Naive thymus-derived CD4-positive, alpha-beta T cell (primary cell): ENCODE data around the gene ABCG4. TPM values are rescaled to one million over a fixed set of nuclear protein-coding genes. Genes with fewer than 3 reads are reported as not detected.

ENCODE experiments used
- ATAC-seq: fragments of 150-1000 bp; cut with Tn5 transposase; 2 replicates; pipeline ENCODE4 v1.10.0; 2021; ENCODE audit warnings: mild to moderate bottlenecking, moderate library complexity
- CTCF ChIA-PET: fragments of 350-600 bp; sonication (Branson Sonifier 250); formaldehyde crosslinking; loops from one replicate; lab custom pipeline; 2021; ENCODE audit warnings: antibody characterized with exemption; lab: Charles Lee
- POLR2A ChIA-PET: fragments of 350-600 bp; sonication (Branson Sonifier 250); formaldehyde crosslinking; loops from one replicate; lab custom pipeline; 2021; ENCODE audit warnings: antibody characterized with exemption, inconsistent platforms; lab: Charles Lee
- DNase-seq, 9 donors: peaks; one replicate each; pipeline versions ENCODE4 v3.0.0 to v3.0.0-alpha.2; 2020 to 2022; ENCODE audit warnings: mixed read lengths in 1 of 9
- H3K27ac ChIP-seq: one replicate; pipeline ENCODE4 v1.7.0; 2013; ENCODE audit warnings: mild to moderate bottlenecking, low read depth, low read length, moderate library complexity
- H3K27me3 ChIP-seq, 2 donors: one replicate each; pipeline ENCODE4 v1.7.0; 2013; ENCODE audit warnings: low read length in 2 of 2, mild to moderate bottlenecking in 2 of 2, moderate library complexity in 2 of 2; ENCODE audit not compliant: control insufficient read depth in 2 of 2, insufficient read depth in 2 of 2
- H3K36me3 ChIP-seq, 3 experiments: 1 replicate in 2 of 3; 2 replicates in 1 of 3; pipeline ENCODE4 v1.7.0; 2013; ENCODE audit warnings: low read length in 3 of 3, mild to moderate bottlenecking in 3 of 3, moderate library complexity in 1 of 3; ENCODE audit not compliant: insufficient read depth in 3 of 3, control insufficient read depth in 2 of 3
- H3K4me1 ChIP-seq, 2 donors: one replicate each; pipeline ENCODE4 v1.7.0; 2013; ENCODE audit warnings: low read length in 2 of 2, mild to moderate bottlenecking in 2 of 2, moderate library complexity in 1 of 2; ENCODE audit not compliant: control insufficient read depth in 2 of 2, insufficient read depth in 2 of 2
- H3K4me3 ChIP-seq: 2 replicates; pipeline ENCODE4 v1.7.0; 2013; ENCODE audit warnings: mild to moderate bottlenecking, low read length
- H3K9me3 ChIP-seq, 3 experiments: 1 replicate in 2 of 3; 2 replicates in 1 of 3; pipeline ENCODE4 v1.7.0; 2013; ENCODE audit warnings: low read length in 3 of 3; ENCODE audit not compliant: control insufficient read depth in 2 of 3
- H3K27ac Mint-ChIP-seq, 9 donors: one replicate each; pipeline ENCODE4 v1.8.0; 2020 to 2022; ENCODE audit warnings: mixed read lengths in 9 of 9, mild to moderate bottlenecking in 8 of 9, moderate library complexity in 5 of 9, inconsistent platforms in 2 of 9
- H3K27me3 Mint-ChIP-seq, 5 donors: one replicate each; pipeline ENCODE4 v1.8.0; 2021 to 2022; ENCODE audit warnings: mixed read lengths in 5 of 5, mild to moderate bottlenecking in 1 of 5
- H3K36me3 Mint-ChIP-seq, 5 donors: one replicate each; pipeline ENCODE4 v1.8.0; 2020 to 2022; ENCODE audit warnings: mixed read lengths in 5 of 5, mild to moderate bottlenecking in 3 of 5, inconsistent platforms in 1 of 5
- H3K4me1 Mint-ChIP-seq, 7 donors: one replicate each; pipeline ENCODE4 v1.8.0; 2020 to 2022; ENCODE audit warnings: mixed read lengths in 7 of 7, mild to moderate bottlenecking in 3 of 7, inconsistent platforms in 1 of 7
- H3K4me3 Mint-ChIP-seq, 10 donors: one replicate each; pipeline ENCODE4 v1.8.0; 2020 to 2022; ENCODE audit warnings: mild to moderate bottlenecking in 10 of 10, mixed read lengths in 10 of 10, moderate library complexity in 6 of 10, inconsistent platforms in 2 of 10
- H3K9me3 Mint-ChIP-seq, 11 donors: one replicate each; pipeline ENCODE4 v1.8.0; 2020 to 2022; ENCODE audit warnings: mixed read lengths in 11 of 11, mild to moderate bottlenecking in 4 of 11, inconsistent platforms in 1 of 11, moderate library complexity in 1 of 11
- intact Hi-C, 2 donors: fragments of 100-400 bp; cut with micrococcal nuclease; formaldehyde crosslinking; loops; one replicate each; pipeline ENCODE4 v1.15.1; 2023
- polyA plus RNA-seq, 2 donors: library from polyadenylated mRNA; unstranded; fragments of 300-500 nt; fragmentation: Illumina TruSeq; gene quantifications; one replicate each; pipeline ENCODE4 v1.2.3, GENCODE V29; 2021
- total RNA-seq, 6 experiments: library from RNA in 5 of 6; stranded (reverse) in 5 of 6; gene quantifications; 1 replicate in 5 of 6; 2 replicates in 1 of 6; pipeline ENCODE4 v1.2.3 and lab custom pipeline; 2021 to 2026

ABCG4 gene
- total and polyA plus RNA-seq, 7 experiments from 2014 or later = 0.13 TPM; not detected in 6

- Mint-ChIP-seq H3K36me3 (peaks cover 5 to 22% (median 10%) of the 10 kb centered on the region in 5 donors), H3K4me3 (peak within 1 kb of the TSS; percentile 86 to 98 (median 94)), H3K27ac (peak within 1 kb of the TSS; percentile 78 to 98 (median 95)), H3K27me3 (no peaks in the 10 kb centered on the region), H3K9me3 (no peaks in the 10 kb centered on the region), H3K4me1 (peaks cover 34 to 58% (median 50%) of the 10 kb centered on the region in 7 donors)
- peaks cover 17 to 23% of the 10 kb centered on the region in 2 donors for H3K4me1 ChIP-seq
- ChIA-PET CTCF (interaction anchor here (0.7 to 2.1 kb wide), 5 partner anchors 12 to 69 kb away, joined by 3 to 9 read pairs (median 4); partner anchors contain the start of gene DPAGT1), POLR2A (interaction anchor here (0.7 to 16.1 kb wide), 14 partner anchors 8 to 186 kb away, joined by 3 to 435 read pairs (median 3); partner anchors contain the start of genes C2CD2L, DPAGT1, NLRX1 and VPS11)
- ATAC-seq = peak; percentile 99
- peak within 1 kb of the TSS; percentile 71 for H3K4me3 ChIP-seq
- peak within 1 kb of the TSS; percentile 85 for H3K27ac ChIP-seq
- H3K9me3 ChIP-seq = no peaks in the 10 kb centered on the region
- DNase-seq = peak; percentile 92 to 100 (median 98)
- intact Hi-C loops = loop anchor here (1.0 to 5.0 kb wide), 15 partner anchors 14 to 684 kb away; partner anchors contain the start of genes C2CD2L (in 2 of the 2), HYOU1 (in 2 of the 2), RPS25 (in 2 of the 2) and TRAPPC4 (in 2 of the 2)
- H3K27me3 ChIP-seq = no peaks in the 10 kb centered on the region
- peaks cover 0 to 21% (median 4%) of the 10 kb centered on the region in 3 experiments for H3K36me3 ChIP-seq
Measured at GRCh38 chr11:119121008-119121810, 27.6 kb upstream of the ABCG4 start, which contains the start of gene HINFP. TSS of gene HINFP (plus strand) at chr11:119121580. CDS start at chr11:119126945, 5,365 bp downstream.

- ChIA-PET CTCF (interaction anchor here (0.7 to 2.1 kb wide), 3 partner anchors 12 to 68 kb away, joined by 3 to 9 read pairs (median 4); partner anchors contain the start of gene DPAGT1), POLR2A (interaction anchor here (0.8 to 16.1 kb wide), 12 partner anchors 10 to 545 kb away, joined by 3 to 435 read pairs (median 3); partner anchors contain the start of genes C2CD2L, DPAGT1 and VPS11)
- H3K27me3 Mint-ChIP-seq = no peaks in the 10 kb centered on the region
- no peaks in the 10 kb centered on the region for H3K27me3 ChIP-seq
- peak overlapping the region; percentile 85 for H3K27ac ChIP-seq
- peak overlapping the region; percentile 86 to 98 (median 94) for H3K4me3 Mint-ChIP-seq
- peak overlapping the region; percentile 71 for H3K4me3 ChIP-seq
- no peaks in the 10 kb centered on the region for H3K9me3 Mint-ChIP-seq
- H3K9me3 ChIP-seq = no peaks in the 10 kb centered on the region
- ATAC-seq (peak; percentile 0), DNase-seq (no peak)
- peak overlapping the region; percentile 78 to 98 (median 95) for H3K27ac Mint-ChIP-seq
- peaks cover 0 to 21% (median 4%) of the 10 kb centered on the region in 3 experiments for H3K36me3 ChIP-seq
- H3K36me3 Mint-ChIP-seq = peaks cover 5 to 20% (median 10%) of the 10 kb centered on the region in 5 donors
- H3K4me1 ChIP-seq = peaks cover 17% of the 10 kb centered on the region in 2 donors
- peaks cover 36 to 56% (median 48%) of the 10 kb centered on the region in 7 donors for H3K4me1 Mint-ChIP-seq
- intact Hi-C loops = loop anchor here (1.0 to 5.0 kb wide), 15 partner anchors 14 to 684 kb away; partner anchors contain the start of genes C2CD2L (in 2 of the 2), HYOU1 (in 2 of the 2), RPS25 (in 2 of the 2) and TRAPPC4 (in 2 of the 2)
Measured at GRCh38 chr11:119121811-119122124, 27.1 kb upstream of the ABCG4 start.

GRCh38 chr11:119125821-119126220, 23.0 kb upstream of the ABCG4 start:
- Histone ChIP-seq H3K36me3 (peaks cover 0 to 42% (median 11%) of the 10 kb centered on the region in 3 experiments), H3K4me3 (no peak overlapping the region), H3K9me3 (no peaks in the 10 kb centered on the region), H3K27me3 (no peaks in the 10 kb centered on the region), H3K4me1 (peaks cover 9 to 12% of the 10 kb centered on the region in 2 donors), H3K27ac (no peak overlapping the region)
- Mint-ChIP-seq H3K4me3 (no peak overlapping the region), H3K27ac (peak overlapping the region in 2 of 9 donors; percentile 10 to 17), H3K4me1 (peaks cover 27 to 52% (median 44%) of the 10 kb centered on the region in 7 donors), H3K9me3 (no peaks in the 10 kb centered on the region), H3K36me3 (peaks cover 10 to 28% (median 14%) of the 10 kb centered on the region in 5 donors), H3K27me3 (no peaks in the 10 kb centered on the region)
- ATAC-seq (no peak), DNase-seq (no peak)
- intact Hi-C loops = no loop called here
- CTCF ChIA-PET = interaction anchor here (0.5 to 0.6 kb wide), 2 partner anchors 12 to 200 kb away, joined by 3 read pairs; no protein-coding TSS in a partner anchor
- POLR2A ChIA-PET = interaction anchor here (1.2 to 1.4 kb wide), 3 partner anchors 19 to 24 kb away, joined by 3 to 5 read pairs (median 3); partner anchors contain the start of gene DPAGT1

- Mint-ChIP-seq H3K4me3 (peak overlapping the region in 1 of 10 donors; percentile 28), H3K4me1 (peaks cover 23 to 45% (median 38%) of the 10 kb centered on the region in 7 donors), H3K9me3 (no peaks in the 10 kb centered on the region), H3K27me3 (no peaks in the 10 kb centered on the region), H3K36me3 (peaks cover 10 to 37% (median 14%) of the 10 kb centered on the region in 5 donors), H3K27ac (peak overlapping the region in 4 of 9 donors; percentile 11 to 64 (median 52))
- DNase-seq (no peak), ATAC-seq (no peak)
- intact Hi-C loops = no loop called here
- Histone ChIP-seq H3K4me3 (no peak overlapping the region), H3K36me3 (peaks cover 8 to 47% (median 18%) of the 10 kb centered on the region in 3 experiments), H3K9me3 (no peaks in the 10 kb centered on the region), H3K4me1 (peaks cover 8 to 11% of the 10 kb centered on the region in 2 donors), H3K27me3 (no peaks in the 10 kb centered on the region), H3K27ac (peak overlapping the region; percentile 3)
- POLR2A ChIA-PET = interaction anchor here (0.6 to 1.8 kb wide), 4 partner anchors 20 to 88 kb away, joined by 3 to 9 read pairs (median 4); partner anchors contain the start of genes C2CD2L and DPAGT1
- CTCF ChIA-PET = interaction anchor here (0.6 kb wide), 2 partner anchors 42 to 499 kb away, joined by 3 read pairs; no protein-coding TSS in a partner anchor
Measured at GRCh38 chr11:119126675-119127268, 22.1 kb upstream of the ABCG4 start.

GRCh38 chr11:119130662-119131061, 18.2 kb upstream of the ABCG4 start:
- ATAC-seq (no peak), DNase-seq (no peak)
- H3K27ac ChIP-seq = no peak overlapping the region
- no peaks in the 10 kb centered on the region for H3K27me3 Mint-ChIP-seq
- ChIA-PET POLR2A (no interaction called here), CTCF (no interaction called here)
- intact Hi-C loops = no loop called here
- H3K4me1 ChIP-seq = no peaks in the 10 kb centered on the region
- H3K36me3 Mint-ChIP-seq = peaks cover 13 to 41% (median 17%) of the 10 kb centered on the region in 5 donors
- no peaks in the 10 kb centered on the region for H3K27me3 ChIP-seq
- H3K36me3 ChIP-seq = peaks cover 19 to 66% (median 26%) of the 10 kb centered on the region in 3 experiments
- no peaks in the 10 kb centered on the region for H3K9me3 Mint-ChIP-seq
- H3K9me3 ChIP-seq = no peaks in the 10 kb centered on the region
- no peak overlapping the region for H3K4me3 Mint-ChIP-seq
- no peak overlapping the region for H3K4me3 ChIP-seq
- H3K27ac Mint-ChIP-seq = peak overlapping the region in 1 of 9 donors; percentile 66
- peaks cover 6 to 23% (median 16%) of the 10 kb centered on the region in 7 donors for H3K4me1 Mint-ChIP-seq
